ENCODE data around the gene LRCH4. TPM values are rescaled to one million over a fixed set of nuclear protein-coding genes. Genes with fewer than 3 reads are reported as not detected.
"Not testable (repeated sequence)": the region's sequence is repeated elsewhere in the genome, so short reads cannot be mapped to it uniquely, and the experiment has no call there.

Gene LRCH4
- total and polyA plus RNA-seq, 2 of the 8 experiments (the other 6 are each of a cell fraction or from before 2014, with no cell fraction given), result 15.5 to 36.6 TPM

- TF ChIP-seq RFX5 (IDR thresholded peaks at IDR 0.05; ENCODE audit: borderline replicate concordance, low read depth, low read length), result no peak
- TF ChIP-seq CHD2 (IDR thresholded peaks at IDR 0.05; ENCODE audit: low read length), result no peak
- TF ChIP-seq CTBP2 (IDR thresholded peaks at IDR 0.05; ENCODE audit: borderline replicate concordance, insufficient read depth, insufficient read length, low read length), result no peak
- TF ChIP-seq YY1 (IDR thresholded peaks at IDR 0.05; ENCODE audit: low read depth, low read length), result no peak
- TF ChIP-seq NANOG (IDR thresholded peaks at IDR 0.05; ENCODE audit: insufficient read depth, low read depth, low read length, poor library complexity, severe bottlenecking), result no peak
- no peak for TF ChIP-seq BACH1 (IDR thresholded peaks at IDR 0.05; ENCODE audit: low read length)
These were observed 53.5 kb downstream of the LRCH4 start (continued) for GRCh38 chr7:100532165-100533022.

- H3K56ac ChIP-seq (replicated peaks; ENCODE audit: insufficient read length, low read depth, low read length); H3K14ac ChIP-seq (ENCODE audit: insufficient read length); H3K23me2 ChIP-seq (ENCODE audit: low read depth, low read length); H2BK5ac ChIP-seq (ENCODE audit: low read depth, low read length); DNase-seq (ENCODE audit: low read depth in 1 of 2, low spot score in 2 of 2); H2BK120ac ChIP-seq (replicated peaks; ENCODE audit: low read depth, low read length); H3K4me2 ChIP-seq (ENCODE audit: insufficient read depth in 1 of 2, low read depth in 2 of 2, low read length in 2 of 2); H3K9me3 ChIP-seq (ENCODE audit: insufficient read depth in 2 of 2, low read depth in 1 of 2, low read length in 1 of 2); H2AK5ac ChIP-seq (ENCODE audit: low read depth, low read length); H3K79me1 ChIP-seq (ENCODE audit: low read depth, low read length); H3K4ac ChIP-seq (replicated peaks; ENCODE audit: insufficient read length, low read depth, low read length); H2AFZ ChIP-seq (ENCODE audit: low read length); FAIRE-seq; H2BK20ac ChIP-seq (ENCODE audit: low read length); H3K18ac ChIP-seq (ENCODE audit: extremely low read depth, low read length); H4K5ac ChIP-seq (ENCODE audit: insufficient read length, low read depth, low read length); H3K36me3 ChIP-seq (ENCODE audit: control insufficient read depth in 2 of 4, insufficient read depth in 4 of 4, low read length in 3 of 4); H4K8ac ChIP-seq (ENCODE audit: extremely low read depth, insufficient read depth, low read length); H3K27ac ChIP-seq (ENCODE audit: low read depth, low read length); H3K79me2 ChIP-seq (ENCODE audit: control insufficient read depth in 1 of 2, insufficient read depth in 2 of 2, low read length in 2 of 2); H3K4me3 ChIP-seq (ENCODE audit: extremely low read depth in 1 of 4, insufficient read depth in 2 of 4, low read depth in 3 of 4, low read length in 4 of 4); H4K91ac ChIP-seq (replicated peaks; ENCODE audit: insufficient read length, low read length); H2BK15ac ChIP-seq (ENCODE audit: low read length); H3K4me1 ChIP-seq (replicated peaks in 1 of 4; ENCODE audit: control insufficient read depth in 3 of 4, insufficient read depth in 4 of 4, low read length in 3 of 4); H3K9ac ChIP-seq (replicated peaks in 1 of 4; ENCODE audit: extremely low read depth in 1 of 4, low read depth in 3 of 4, low read length in 3 of 4); H3K27me3 ChIP-seq (replicated peaks in 1 of 4; ENCODE audit: control insufficient read depth in 3 of 4, extremely low read depth in 1 of 4, insufficient read depth in 3 of 4, low read length in 3 of 4); H3K23ac ChIP-seq (ENCODE audit: insufficient read length); H2BK12ac ChIP-seq (ENCODE audit: low read depth, low read length); H4K20me1 ChIP-seq (replicated peaks in 1 of 2; ENCODE audit: control insufficient read depth in 1 of 2, insufficient read depth in 2 of 2, low read length in 2 of 2): not testable (repeated sequence)
- POLR2A ChIA-PET (ENCODE audit: partially characterized antibody), result interaction anchor here (1.1 to 1.2 kb wide), 2 partner anchors 8 to 14 kb away, joined by 3 read pairs; no protein-coding TSS in a partner anchor
- CTCF ChIA-PET (ENCODE audit: partially characterized antibody), result interaction anchor here (0.8 to 1.5 kb wide), 2 partner anchors 10 to 31 kb away, joined by 3 to 5 read pairs; no protein-coding TSS in a partner anchor
- WGBS, 2 experiments (ENCODE audit: extremely low coverage in 1 of 2, insufficient coverage in 1 of 2, insufficient read length in 1 of 2, insufficient replicate concordance in 2 of 2, low coverage in 1 of 2, low lambda C conversion rate in 2 of 2, missing lambda C conversion rate in 1 of 2), result 88% methylated on average over 9 of the region's 12 CpGs; no CpG with 5 or more reads in 1 of the 2 experiments
These were observed 57.6 kb downstream of the LRCH4 start for GRCh38 chr7:100528108-100528866.

Data from H1 (cell line).